GM21390 (cell line): ENCODE data around the gene TTLL11.

Experiments
- ATAC-seq: cut with Tn5 transposase; IDR thresholded peaks from one replicate; pipeline ENCODE4 v1.9.1; 2021; ENCODE audit not compliant: unreplicated experiment

The TTLL11 gene

DNA sequence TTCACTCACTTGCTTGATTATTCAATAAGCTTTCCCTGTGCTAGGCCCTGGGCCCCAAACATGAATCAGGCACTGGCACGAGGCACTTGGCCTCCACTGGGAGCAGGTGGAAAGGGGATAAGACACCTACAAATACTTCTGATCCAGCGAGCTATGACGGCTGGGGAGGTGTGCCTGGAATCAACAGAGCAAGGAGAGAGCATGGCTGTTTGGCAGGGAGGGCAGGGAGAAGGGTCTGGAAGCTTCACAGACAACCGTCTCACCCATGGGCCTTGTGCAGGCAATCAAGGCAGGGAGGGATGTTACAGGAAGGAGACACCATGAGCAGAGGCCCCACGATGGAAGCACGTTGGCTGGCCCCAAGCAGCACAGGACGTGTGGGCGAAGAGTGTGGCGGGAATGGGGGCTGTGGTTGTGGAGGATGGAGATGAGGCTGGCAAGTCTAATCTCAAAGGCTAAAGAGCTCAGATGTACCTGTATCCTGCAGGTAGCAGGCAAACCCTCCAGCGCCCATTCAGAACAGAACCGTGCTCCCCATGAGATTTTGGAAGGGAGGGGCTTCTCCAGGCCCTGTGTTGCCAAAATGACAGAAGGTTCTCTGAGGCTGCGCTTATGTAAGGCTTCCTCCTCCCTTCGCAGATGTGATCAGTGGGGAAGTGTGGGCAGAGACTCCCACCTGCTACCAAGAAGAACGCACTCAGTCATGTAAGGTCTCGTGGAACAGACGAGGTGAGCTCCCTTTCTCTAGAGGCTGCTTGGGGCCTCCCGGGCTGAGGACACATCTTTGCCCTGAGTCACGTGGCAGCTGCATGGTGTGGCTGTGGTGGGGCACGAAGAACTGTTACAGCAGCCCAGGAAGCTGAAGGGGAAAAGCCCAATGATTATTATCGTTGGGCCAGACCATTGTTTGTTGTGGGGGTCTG is 252.0 kb downstream of the TTLL11 start:
- no peak for ATAC-seq

DNA sequence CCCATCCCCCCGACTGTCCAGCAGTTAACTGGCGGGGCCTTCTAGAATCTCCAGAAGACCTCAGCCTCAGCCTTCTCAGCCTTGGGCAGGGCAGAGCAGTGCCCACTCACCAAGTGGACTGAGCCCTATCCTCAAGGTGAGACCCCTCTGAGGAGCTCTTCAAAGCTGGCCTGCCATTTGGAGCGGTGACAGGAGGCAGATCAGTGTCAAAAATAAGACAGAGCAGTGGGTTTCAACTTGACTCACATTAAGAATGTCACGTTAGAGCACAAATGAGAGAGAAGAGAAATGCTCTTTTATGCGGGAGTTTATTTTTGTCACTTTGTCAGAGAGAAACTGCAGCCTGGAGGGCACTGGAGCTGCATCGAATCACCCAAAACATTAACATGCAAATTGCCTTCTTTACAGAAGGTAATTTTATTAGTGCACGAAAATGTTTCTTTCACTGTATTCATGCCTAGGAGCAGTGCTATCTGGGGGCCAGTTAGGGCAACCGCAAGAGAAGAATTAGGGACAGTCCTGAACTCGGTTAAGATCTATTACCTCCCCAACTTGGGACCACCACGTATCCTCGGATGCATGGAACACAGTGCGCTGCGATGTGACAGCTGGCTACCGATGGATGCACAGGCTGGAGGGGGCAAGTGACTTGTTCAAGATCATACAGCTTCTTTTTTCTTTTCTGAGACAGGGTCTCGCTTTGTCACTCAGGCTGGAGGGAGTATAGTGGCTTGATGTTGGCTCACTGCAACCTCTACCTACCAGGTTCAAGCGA is 253.2 kb downstream of the TTLL11 start:
- ATAC-seq: peak; percentile 91

GRCh38 chr9:121838746-121839669 is 254.1 kb downstream of the TTLL11 start:
- ATAC-seq: no peak

DNA sequence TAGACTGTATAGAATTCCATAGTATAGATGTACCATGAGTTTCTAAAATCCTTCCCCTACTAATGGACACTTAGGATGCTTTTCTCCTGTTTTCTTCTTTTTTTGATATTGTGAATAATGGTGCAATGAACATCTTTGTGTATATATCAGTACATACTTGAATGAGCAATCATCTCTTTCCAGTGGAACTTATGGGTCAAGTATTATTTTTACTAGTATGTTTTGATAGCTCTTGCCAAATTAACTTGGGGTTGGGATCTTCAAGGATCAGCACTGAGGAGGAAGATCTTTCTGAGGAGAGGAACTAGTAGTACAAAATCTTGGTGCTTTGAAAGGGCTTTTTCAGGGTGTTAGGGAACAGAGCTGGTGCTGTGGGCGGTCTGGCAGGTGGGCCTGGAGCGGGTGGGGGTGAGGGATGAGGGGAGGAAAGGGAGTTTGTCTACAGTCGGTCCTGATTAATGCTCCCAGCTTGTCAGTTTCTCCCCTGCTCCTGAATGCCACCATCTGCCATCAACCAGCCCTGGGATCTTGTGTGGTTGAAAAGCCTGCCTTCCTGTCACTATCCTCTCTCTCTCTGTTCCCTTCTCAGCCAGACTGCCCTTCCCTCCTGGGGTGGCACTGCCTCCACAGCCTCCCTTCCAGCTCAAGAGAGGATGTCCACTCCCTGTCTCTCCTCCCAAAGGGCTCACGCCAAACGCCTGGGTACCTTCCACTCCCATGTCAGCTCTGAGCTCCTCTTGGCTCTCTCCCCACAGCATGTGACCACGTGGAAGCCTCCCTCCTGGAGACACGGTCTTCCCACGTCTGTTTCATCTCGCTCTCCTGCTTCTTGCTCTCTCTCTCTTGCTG is 255.8 kb downstream of the TTLL11 start:
- ATAC-seq: no peak

DNA sequence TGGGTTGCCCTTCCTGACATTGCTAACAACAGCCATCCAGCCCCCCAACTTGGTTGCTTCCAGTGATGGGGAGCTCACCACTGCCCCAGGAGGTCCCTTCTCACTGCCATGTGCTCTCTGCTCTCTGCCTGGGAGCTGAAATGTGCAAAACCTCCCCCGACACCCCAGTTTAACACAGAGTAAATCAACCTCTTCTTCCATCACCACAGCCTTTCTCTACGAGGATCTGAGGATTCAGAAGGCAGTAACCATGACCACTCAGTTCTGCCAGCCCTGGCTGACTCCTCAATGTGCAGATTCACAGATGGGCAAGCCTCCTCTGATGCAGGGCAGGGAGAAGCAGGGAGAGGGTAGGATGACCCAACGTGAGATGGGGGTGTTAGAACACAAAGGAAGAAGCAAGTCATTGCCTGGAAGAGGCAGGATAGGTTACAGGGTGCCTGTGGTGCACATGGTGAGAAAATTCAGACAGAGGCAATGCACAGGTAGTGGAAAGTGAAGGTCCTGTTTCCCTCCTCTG is 256.7 kb downstream of the TTLL11 start:
- ATAC-seq: no peak

- no peak for ATAC-seq
Measured at GRCh38 chr9:121835587-121836365, 257.3 kb downstream of the TTLL11 start.

GRCh38 chr9:121833061-121833460 is 260.0 kb downstream of the TTLL11 start:
- ATAC-seq: no peak

DNA sequence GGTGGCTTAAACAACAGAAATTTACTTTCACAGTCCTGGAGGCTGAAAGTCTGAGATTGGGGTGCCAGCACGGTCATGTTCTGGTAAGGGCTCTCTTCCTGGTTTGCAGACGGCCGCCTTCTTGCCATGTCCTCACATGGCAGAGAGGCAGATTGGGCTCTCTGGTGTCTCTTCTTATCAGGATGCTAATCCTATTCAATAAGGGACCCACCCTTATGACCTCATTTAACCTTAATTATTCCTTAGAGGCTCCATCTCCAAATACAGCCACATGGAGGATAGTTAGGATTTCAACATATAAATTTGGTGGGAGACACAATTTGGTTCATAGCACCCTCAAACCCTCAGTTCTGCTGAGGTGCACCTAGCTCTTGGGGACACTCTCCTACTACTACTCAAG is 261.2 kb downstream of the TTLL11 start:
- no peak for ATAC-seq

DNA sequence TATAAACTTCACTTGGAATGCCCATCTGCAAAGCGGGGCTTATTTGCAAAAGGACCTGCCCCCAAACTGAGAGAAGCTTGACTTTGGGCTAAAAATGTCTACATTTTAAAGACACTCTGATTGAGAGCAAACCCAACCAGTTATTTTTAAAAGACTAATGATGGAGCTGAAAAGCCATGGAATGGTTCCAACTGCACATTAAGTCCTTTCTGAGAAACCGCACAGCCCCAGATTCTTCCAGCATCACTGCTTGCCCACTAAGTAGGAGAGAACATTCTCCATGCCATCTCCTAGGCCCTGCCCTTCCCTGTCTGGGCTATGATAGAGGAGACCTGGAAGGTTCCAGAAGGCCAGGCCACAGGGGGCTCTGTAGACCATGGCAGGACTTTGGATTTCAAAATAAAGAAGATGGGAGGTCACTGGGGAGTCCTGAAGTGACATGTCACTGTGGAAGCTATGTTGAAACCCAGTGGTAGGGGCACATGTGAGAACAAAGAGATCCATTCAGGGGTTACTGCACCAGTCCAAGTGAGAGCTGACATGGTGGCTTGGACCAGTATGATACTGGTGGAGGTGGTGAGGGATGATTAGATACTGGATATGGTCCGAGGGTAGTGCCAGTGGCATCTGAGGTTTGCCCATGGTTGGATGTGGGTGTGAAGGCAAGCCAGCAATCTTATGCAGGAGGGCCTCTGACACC is 262.5 kb downstream of the TTLL11 start:
- ATAC-seq: no peak

DNA sequence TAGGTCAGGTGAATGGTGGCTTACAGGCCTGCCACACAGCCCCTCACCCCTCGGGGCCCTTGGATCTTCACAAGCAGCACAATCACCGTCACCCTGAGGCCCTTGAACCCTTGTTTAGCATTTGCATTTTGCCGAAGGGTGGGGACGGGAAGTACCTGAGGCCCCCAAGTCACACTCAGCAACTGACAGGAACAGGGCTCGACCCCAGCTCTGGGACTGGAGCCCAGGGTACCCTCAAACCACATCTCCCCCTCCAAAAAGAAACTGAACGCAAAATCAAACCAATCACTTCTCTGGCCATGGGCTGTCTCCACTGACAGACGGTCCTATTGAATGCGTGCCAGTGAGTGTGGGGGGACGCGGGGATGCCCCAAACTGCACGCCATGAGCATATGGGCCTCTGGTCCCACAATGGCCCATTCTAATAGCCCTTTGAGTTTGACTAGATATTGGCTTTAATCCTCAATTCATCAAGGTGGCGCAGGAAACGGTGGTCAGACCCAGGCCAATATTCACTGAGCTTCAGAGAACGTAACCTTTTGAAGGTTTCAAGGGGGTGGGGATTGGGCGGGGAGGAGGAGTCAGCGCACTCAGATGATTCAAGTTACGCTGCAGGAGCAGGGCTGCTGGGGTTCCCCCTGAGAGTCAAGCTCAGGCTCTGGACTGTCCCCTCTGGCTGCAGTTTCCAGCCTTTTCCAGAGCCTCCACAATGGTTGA is 265.7 kb downstream of the TTLL11 start:
- ATAC-seq: no peak

DNA sequence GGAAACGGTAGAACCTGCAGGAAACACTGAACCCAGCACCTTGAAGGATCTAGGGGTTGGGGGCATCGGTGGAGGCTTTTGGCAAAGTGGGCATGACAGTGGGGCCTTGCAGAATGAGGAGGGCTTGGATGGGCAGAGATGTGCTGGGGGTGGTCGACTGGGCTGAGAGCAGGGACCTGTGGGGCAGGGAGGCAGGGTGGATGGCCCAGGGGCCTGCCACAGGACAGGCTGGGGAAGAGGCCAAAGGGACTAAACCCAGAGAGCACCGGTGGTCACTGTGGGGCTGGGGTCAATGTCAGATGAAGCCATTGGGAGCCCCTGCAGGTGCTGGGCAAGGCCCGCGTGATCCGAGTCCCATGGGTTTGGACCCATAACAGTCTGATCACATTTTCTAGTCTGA is 266.4 kb downstream of the TTLL11 start:
- ATAC-seq: no peak

DNA sequence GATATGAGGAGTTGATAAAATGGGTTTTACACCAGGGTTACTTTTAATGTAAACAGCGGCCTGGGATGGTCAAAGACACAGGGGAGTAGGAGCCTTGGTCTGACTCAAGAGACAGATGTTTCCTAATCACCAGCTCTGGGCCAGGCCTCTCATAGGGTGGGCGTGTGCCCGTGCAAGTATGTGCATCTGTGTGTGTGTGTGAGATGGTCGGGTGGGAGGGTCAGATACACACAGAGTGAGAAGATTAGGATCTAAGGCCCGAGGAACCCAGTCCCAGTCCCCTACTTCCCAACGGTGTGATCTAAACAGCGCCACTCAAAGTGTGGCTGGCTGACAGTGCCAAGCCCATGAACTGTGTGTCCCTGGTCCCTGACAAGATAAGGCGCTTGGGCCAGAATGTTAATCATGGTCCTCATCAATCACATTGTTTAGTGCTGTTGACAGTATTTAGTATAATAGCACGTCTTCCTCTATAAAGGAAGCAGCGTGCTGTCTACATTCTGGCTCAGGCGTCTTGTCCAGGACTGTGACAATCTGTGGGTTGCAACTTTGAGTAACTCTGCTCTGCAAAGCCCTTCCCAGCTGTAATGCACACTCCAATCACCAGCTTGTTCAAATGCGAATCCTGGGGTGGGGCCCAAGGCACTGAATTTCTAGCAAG is 267.9 kb downstream of the TTLL11 start:
- ATAC-seq: no peak

DNA sequence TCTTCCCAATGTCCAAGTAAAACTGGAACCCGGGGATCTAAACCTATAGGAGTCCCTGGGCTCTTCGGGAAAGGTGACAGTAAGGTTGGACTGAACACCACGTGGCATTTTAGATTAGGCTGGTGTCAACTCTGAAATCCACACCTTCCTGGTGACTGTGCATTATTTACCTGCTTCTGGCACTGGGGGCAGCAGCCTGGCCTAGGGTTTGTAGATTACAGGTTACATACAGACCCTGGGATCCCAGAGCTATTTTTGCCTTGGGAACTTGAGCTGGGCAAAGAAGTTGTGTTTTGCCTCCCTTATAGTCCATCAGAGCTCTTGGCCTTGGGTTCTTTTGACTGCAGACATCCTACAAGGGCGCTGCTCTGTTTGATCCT is 268.5 kb downstream of the TTLL11 start:
- no peak for ATAC-seq

DNA sequence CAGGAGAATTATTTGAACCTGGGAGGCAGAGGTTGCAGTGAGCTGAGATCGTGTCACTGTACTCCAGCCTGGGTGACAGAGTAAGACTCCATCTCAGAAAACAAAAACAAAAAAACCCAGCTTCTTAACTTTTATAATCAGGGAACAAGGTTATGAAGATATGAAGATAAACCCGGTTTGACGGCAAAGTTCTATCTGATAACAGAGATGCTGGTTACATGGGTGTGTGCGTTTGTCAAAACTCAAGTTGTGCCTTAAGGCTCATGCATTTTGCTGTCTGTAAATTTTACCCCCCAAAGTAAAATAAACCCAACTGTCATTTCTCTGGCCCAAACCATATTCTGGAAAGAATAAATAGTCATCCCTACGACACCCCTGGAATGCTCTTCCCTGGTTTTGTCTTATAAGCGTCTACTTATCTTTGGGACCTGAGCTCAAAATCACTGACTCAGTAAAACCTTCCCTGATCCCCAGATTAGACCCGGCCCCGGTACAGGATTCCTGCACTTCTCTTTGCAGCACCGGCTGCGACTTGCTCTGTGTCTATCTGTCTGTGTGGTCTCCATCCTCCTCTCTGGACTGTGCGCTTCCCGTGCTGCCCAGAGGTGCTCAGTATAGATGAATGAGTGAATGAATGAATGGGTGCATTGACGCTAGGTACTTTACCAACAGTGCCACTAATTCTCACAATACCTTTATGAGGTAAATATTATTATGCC is 269.5 kb downstream of the TTLL11 start:
- ATAC-seq: no peak

DNA sequence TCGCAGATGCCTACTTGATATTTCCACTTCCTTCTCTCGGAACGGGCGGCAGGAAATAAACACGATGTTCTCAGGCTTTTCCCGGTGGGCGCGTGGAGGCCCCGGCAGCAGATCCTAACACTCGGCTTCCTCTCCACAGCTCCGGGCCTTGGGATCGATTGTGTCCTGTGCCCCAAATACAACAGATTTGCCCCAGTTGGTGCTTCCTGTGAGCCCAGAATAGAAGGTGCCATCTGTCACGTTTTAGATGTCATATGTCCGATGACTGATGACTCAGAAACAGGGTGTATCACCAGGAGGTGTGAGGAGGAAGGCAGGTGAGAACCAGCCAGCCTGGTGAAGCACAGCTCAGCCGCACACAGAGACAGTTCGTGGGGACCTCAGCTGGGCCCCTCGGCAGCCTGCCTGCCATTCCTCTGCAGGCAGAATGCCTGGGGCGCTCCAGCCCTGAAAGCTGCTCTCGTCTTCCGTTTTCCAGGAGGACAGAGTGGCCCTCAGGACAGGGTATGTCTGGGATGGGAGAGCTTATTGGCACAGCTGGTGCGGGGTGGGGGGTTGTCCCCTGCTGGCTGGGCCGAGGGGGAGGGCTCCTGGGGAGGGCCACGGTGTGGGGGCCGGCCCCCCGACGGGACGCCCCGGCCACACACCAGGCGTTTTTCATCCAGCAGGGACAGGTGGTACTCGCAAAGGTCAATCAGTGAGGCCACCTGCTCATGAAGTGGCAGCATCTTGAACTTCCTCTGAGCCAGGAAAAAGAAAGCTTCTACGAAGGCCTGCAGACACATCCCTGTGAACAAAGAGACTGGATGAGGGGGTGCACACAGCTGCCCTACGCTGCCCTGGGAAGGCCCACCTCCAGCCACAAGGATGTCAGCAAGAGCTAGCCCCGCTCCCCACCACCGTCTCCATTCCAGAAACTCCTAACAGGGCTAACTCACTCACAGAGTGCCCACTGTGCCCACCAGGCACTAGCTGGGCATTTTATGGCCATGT is 270.7 kb downstream of the TTLL11 start:
- ATAC-seq: no peak

GRCh38 chr9:121821326-121821725 is 271.8 kb downstream of the TTLL11 start:
- no peak for ATAC-seq
